ENCODE results near the gene CLCA1.

Gene CLCA1, protein sequence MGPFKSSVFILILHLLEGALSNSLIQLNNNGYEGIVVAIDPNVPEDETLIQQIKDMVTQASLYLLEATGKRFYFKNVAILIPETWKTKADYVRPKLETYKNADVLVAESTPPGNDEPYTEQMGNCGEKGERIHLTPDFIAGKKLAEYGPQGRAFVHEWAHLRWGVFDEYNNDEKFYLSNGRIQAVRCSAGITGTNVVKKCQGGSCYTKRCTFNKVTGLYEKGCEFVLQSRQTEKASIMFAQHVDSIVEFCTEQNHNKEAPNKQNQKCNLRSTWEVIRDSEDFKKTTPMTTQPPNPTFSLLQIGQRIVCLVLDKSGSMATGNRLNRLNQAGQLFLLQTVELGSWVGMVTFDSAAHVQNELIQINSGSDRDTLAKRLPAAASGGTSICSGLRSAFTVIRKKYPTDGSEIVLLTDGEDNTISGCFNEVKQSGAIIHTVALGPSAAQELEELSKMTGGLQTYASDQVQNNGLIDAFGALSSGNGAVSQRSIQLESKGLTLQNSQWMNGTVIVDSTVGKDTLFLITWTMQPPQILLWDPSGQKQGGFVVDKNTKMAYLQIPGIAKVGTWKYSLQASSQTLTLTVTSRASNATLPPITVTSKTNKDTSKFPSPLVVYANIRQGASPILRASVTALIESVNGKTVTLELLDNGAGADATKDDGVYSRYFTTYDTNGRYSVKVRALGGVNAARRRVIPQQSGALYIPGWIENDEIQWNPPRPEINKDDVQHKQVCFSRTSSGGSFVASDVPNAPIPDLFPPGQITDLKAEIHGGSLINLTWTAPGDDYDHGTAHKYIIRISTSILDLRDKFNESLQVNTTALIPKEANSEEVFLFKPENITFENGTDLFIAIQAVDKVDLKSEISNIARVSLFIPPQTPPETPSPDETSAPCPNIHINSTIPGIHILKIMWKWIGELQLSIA

DNA sequence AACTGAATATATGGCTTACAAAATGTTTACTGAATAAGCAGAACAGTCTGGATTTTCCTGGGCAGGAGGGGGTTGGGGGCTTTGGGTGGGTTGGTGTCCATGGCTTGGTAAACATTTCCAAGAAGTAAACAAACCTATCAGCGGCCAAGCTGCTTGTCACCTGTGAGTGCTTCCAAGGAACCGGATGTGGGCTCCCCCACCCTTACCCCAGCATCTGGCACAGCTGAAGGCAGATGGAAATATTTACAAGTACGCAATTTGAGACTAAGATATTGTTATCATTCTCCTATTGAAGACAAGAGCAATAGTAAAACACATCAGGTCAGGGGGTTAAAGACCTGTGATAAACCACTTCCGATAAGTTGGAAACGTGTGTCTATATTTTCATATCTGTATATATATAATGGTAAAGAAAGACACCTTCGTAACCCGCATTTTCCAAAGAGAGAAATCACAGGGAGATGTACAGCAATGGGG, at the start of gene CLCA1:
Gene CLCA1, plus strand, starts transcription at position 427 of the 477 bp plus-strand sequence. Its CDS starts 45 bp downstream, at position 472.
- no peak for TF ChIP-seq GATA3 (IDR thresholded peaks at IDR 0.05; ENCODE audit: low read depth, low read length)
- TF ChIP-seq GATA2 (IDR thresholded peaks at IDR 0.05; ENCODE audit: low read depth, low read length): no peak

GRCh38 chr1:86419277-86419903, 49.3 kb upstream of the CLCA1 start:
- no peak for TF ChIP-seq GATA2 (IDR thresholded peaks at IDR 0.05; ENCODE audit: low read depth, low read length)
- no peak for TF ChIP-seq GATA3 (IDR thresholded peaks at IDR 0.05; ENCODE audit: low read depth, low read length)

DNA sequence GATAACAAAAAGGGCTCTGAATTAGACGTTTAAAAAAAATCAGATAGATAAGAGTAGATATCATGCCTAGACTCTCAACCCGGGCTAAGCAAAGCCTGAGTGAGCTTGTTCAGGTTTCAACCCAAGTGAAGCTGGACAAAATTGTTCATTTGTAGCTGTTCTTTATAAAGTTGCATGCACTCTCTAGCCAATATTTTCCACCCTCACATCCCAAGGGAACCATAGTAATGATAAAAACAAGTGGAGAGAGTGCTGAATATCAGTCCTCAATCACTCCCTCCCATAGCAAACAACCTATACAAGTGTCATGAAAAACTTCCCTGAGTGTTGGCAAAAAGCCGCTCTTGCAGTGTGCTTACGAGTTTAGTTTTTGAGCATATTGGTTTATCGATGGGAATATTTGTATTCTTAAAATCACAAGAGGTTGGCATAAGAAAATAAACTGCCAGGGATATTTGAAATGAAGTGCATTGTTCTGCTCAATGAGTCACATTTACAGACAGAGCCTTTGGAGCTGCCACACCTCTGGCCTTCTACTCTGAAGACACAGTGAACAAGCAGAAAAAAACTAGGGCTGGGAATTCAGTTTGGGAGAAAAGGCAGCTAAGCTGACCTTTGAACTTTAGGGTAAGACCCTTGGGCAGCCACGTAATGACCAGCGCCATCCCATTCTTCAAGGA, 47.0 kb upstream of the CLCA1 start:
- TF ChIP-seq GATA3 (IDR thresholded peaks at IDR 0.05; ENCODE audit: low read depth, low read length) (no peak), GATA2 (IDR thresholded peaks at IDR 0.05; ENCODE audit: low read depth, low read length) (no peak)

DNA sequence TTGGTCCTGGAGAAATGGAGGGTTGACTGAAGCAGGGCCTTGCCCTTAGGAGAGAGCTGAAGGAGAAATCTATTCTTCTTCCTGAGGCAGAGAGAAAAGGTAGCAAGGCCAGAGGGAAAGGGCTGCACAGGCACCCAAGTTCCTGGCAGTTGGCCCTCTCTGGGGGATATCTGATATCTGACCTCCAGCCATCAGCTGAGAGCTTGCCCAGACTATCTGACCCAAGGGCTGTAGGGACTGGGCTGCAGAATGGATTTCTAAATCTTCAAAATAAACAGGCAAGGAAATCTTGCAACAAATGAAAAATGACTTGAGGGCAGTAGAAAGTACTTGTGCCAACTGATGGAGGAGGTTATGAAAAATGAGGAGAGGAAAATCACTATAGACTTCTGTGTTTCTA, 45.3 kb upstream of the CLCA1 start:
- TF ChIP-seq GATA2 (IDR thresholded peaks at IDR 0.05; ENCODE audit: low read depth, low read length) (no peak), GATA3 (IDR thresholded peaks at IDR 0.05; ENCODE audit: low read depth, low read length) (no peak)

- TF ChIP-seq GATA2 (IDR thresholded peaks at IDR 0.05; ENCODE audit: low read depth, low read length): no peak
- no peak for TF ChIP-seq GATA3 (IDR thresholded peaks at IDR 0.05; ENCODE audit: low read depth, low read length)
These were observed 44.9 kb upstream of the CLCA1 start, which contains the start of gene CLCA2 for GRCh38 chr1:86423873-86424272. Gene CLCA2 (plus strand): TSS chr1:86424171. CDS start chr1:86424248, 77 bp downstream.

- TF ChIP-seq GATA2 (IDR thresholded peaks at IDR 0.05; ENCODE audit: low read depth, low read length) (no peak), GATA3 (IDR thresholded peaks at IDR 0.05; ENCODE audit: low read depth, low read length) (no peak)
These were observed 39.5 kb upstream of the CLCA1 start for GRCh38 chr1:86429122-86429725.

DNA sequence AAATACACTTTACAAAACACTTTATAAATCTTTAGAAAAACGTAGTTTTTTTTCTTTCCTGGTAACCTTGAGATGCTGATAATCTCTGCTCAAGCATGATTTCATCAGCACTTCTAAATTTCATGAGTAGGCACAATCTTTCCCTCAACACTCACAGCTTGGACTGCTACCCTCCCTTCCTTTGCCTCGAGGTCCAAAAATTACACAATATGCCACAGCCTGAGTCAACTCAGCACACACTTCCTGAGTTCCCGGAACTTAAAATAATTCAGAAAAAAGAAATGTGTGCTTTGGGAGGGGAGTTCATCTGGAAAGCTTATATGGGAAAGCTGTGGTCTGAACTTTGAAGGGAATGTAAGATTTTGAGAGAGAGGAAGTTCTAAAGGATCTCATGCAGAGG, 38.9 kb upstream of the CLCA1 start:
- TF ChIP-seq GATA2 (IDR thresholded peaks at IDR 0.05; ENCODE audit: low read depth, low read length): no peak
- TF ChIP-seq GATA3 (IDR thresholded peaks at IDR 0.05; ENCODE audit: low read depth, low read length): no peak

DNA sequence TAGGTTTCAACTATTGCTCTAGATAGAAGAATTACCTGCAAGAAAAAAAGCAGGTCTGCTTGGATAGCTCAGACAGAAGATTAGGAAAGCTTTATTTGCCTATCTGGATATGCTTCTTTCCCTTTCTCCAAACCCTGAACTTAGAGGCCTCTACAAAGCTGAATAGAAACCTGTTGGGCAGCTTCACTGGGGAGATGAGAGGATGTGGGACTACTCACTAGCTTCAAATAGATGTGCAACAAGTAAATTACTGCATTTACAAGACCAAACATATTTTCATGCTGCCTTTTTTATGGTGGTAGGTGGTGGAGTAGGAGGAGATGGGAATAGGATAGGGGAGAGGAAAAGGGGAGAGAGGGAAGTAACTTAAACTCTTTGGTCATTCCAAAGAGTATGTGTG, 38.4 kb upstream of the CLCA1 start:
- no peak for TF ChIP-seq GATA2 (IDR thresholded peaks at IDR 0.05; ENCODE audit: low read depth, low read length)
- TF ChIP-seq GATA3 (IDR thresholded peaks at IDR 0.05; ENCODE audit: low read depth, low read length): no peak

GRCh38 chr1:86434059-86434458, 34.7 kb upstream of the CLCA1 start:
- no peak for TF ChIP-seq GATA3 (IDR thresholded peaks at IDR 0.05; ENCODE audit: low read depth, low read length)
- TF ChIP-seq GATA2 (IDR thresholded peaks at IDR 0.05; ENCODE audit: low read depth, low read length): no peak

GRCh38 chr1:86435327-86435726, 33.4 kb upstream of the CLCA1 start:
- TF ChIP-seq GATA2 (IDR thresholded peaks at IDR 0.05; ENCODE audit: low read depth, low read length) (no peak), GATA3 (IDR thresholded peaks at IDR 0.05; ENCODE audit: low read depth, low read length) (no peak)

DNA sequence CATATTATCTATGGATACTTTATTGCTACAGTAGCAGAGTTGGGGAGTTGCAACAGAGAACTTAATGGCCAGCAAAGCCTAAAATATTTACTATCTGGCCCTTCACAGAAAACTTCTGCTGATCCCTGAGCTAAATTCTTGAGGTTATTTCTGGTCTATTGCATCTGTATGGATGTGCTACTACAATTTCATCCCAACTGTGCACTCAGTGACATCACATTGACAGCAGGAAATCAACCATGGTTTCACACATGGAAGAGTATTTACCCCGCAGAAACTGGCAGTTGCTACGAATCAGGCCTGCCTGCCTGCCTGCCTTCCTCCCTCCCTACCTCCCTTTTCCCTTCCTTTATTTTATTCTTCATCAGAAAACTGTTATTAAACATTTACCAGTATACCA, 32.7 kb upstream of the CLCA1 start:
- TF ChIP-seq GATA2 (IDR thresholded peaks at IDR 0.05; ENCODE audit: low read depth, low read length): no peak
- TF ChIP-seq GATA3 (IDR thresholded peaks at IDR 0.05; ENCODE audit: low read depth, low read length): no peak

DNA sequence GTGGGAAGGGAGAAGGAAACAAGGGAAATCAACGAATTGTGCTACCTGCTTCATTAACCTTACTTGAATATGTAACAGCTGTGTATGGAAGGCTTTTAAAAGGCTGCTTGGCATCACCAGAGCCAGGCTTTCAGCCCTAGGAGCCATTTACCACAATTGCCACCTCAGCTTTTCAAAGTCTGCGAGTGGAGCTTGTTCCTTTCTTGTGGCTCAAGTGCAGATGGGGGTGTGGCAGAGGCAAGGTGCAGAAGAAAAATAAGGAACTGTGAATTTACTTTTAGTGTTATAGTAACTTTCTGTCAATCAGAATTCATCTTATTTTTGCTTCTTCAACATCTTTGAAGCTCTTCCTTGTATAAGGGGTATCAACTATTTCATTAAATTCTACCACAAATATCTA, 27.1 kb upstream of the CLCA1 start:
- TF ChIP-seq GATA3 (IDR thresholded peaks at IDR 0.05; ENCODE audit: low read depth, low read length) (no peak), GATA2 (IDR thresholded peaks at IDR 0.05; ENCODE audit: low read depth, low read length) (no peak)

DNA sequence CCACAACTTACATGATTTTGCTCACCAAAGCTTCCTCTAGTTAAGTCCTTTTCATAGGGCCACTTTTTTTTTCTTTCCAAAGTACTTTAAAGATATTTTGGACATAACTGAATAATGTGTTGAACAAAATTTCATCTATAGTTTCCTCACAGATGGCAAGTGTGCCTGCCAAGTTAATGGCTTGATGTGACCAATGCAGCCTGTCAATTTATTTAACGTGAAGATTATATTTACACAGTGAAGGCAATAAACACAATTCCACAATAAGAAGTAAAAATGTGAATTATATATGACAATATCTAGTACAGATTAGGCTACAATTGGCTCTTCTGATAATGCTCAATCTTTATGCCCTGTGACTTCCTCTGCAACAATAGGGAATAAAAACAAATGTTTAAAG, 26.7 kb upstream of the CLCA1 start:
- TF ChIP-seq GATA3 (IDR thresholded peaks at IDR 0.05; ENCODE audit: low read depth, low read length) (no peak), GATA2 (IDR thresholded peaks at IDR 0.05; ENCODE audit: low read depth, low read length) (no peak)

Data from SH-SY5Y (cell line).